GM12865 (cell line): ENCODE measurements around the gene OCIAD1.
"Not testable (repeated sequence)": the region's sequence is repeated elsewhere in the genome, so short reads cannot be mapped to it uniquely, and the experiment has no call there.

Experiments
- DNase-seq: peaks from one replicate; pipeline ENCODE4 v3.0.0; 2010; ENCODE audit warnings: low read depth
- H3K4me3 ChIP-seq: 2 replicates; pipeline ENCODE4 v1.5.1; 2011; ENCODE audit warnings: mild to moderate bottlenecking, low read depth, low read length, control low read depth
- CTCF ChIP-seq: IDR thresholded peaks from 2 replicates; pipeline ENCODE4 v1.5.1; 2011; ENCODE audit warnings: low read length, control low read depth, low read depth, inconsistent platforms; ENCODE audit not compliant: insufficient read depth; ENCODE audit errors: missing control alignments

The OCIAD1 gene

GRCh38 chr4:48799157-48799556, 31.7 kb upstream of the OCIAD1 start:
- TF ChIP-seq CTCF = no peak
- no peak overlapping the region for H3K4me3 ChIP-seq
- peak; percentile 33 for DNase-seq

- not testable (repeated sequence) for DNase-seq
Measured at GRCh38 chr4:48800155-48800554, 30.7 kb upstream of the OCIAD1 start.

GRCh38 chr4:48801016-48801715, 29.7 kb upstream of the OCIAD1 start:
- TF ChIP-seq CTCF = no peak
- DNase-seq = no peak
- H3K4me3 ChIP-seq = no peak overlapping the region

More at GRCh38 chr4:48800155-48800554, 30.7 kb upstream of the OCIAD1 start:
- not testable (repeated sequence) for H3K4me3 ChIP-seq

GRCh38 chr4:48804584-48805301, 26.1 kb upstream of the OCIAD1 start:
- no peak for TF ChIP-seq CTCF
- no peak for DNase-seq
- no peak overlapping the region for H3K4me3 ChIP-seq

- no peak overlapping the region for H3K4me3 ChIP-seq
- TF ChIP-seq CTCF = no peak
- DNase-seq = no peak
Measured at GRCh38 chr4:48812866-48813265, 18.0 kb upstream of the OCIAD1 start.

GRCh38 chr4:48813964-48814363, 16.9 kb upstream of the OCIAD1 start:
- no peak overlapping the region for H3K4me3 ChIP-seq
- DNase-seq = peak; percentile 78
- TF ChIP-seq CTCF = no peak

- peak; percentile 68 for DNase-seq
- no peak overlapping the region for H3K4me3 ChIP-seq
- no peak for TF ChIP-seq CTCF
Measured at GRCh38 chr4:48815483-48815882, 15.4 kb upstream of the OCIAD1 start.

- not testable (repeated sequence) for DNase-seq, H3K4me3 ChIP-seq
Measured at GRCh38 chr4:48816297-48816696, 14.6 kb upstream of the OCIAD1 start.
